GM12875 (cell line): ENCODE measurements around the gene CETN3.
"Not testable (repeated sequence)": the region's sequence is repeated elsewhere in the genome, so short reads cannot be mapped to it uniquely, and the experiment has no call there.

ENCODE experiments used
- H3K4me3 ChIP-seq: one replicate; pipeline ENCODE4 v1.5.1; 2011; ENCODE audit warnings: low read depth, low read length, control low read depth
- TF ChIP-seq, protein P1 (sequence below): IDR thresholded peaks from 2 replicates; pipeline ENCODE4 v1.5.1; 2011; ENCODE audit warnings: low read depth, mild to moderate bottlenecking, control low read depth, inconsistent platforms, low read length, moderate library complexity, borderline replicate concordance; ENCODE audit not compliant: insufficient read depth

CETN3 gene

DNA sequence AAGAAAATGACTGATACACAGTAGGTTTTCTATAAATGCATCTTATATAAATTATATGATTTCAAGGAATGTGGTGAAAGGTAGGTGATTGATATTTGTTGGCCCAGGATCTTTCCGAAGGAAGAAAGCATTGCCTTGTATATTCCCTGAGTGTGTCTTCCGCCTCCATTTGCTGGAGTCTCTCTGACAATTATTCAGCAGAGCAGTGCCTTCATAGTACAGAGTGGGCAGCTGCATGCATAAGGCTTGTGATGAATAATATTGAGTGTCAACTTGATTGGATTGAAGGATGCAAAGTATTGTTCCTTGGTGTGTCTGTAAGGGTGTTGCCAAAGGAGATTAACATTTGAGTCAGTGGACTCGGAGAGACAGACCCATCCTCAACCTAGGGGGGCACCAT is 58.5 kb downstream of the CETN3 start:
- H3K4me3 ChIP-seq, result no peak overlapping the region
- TF ChIP-seq, protein P1, sequence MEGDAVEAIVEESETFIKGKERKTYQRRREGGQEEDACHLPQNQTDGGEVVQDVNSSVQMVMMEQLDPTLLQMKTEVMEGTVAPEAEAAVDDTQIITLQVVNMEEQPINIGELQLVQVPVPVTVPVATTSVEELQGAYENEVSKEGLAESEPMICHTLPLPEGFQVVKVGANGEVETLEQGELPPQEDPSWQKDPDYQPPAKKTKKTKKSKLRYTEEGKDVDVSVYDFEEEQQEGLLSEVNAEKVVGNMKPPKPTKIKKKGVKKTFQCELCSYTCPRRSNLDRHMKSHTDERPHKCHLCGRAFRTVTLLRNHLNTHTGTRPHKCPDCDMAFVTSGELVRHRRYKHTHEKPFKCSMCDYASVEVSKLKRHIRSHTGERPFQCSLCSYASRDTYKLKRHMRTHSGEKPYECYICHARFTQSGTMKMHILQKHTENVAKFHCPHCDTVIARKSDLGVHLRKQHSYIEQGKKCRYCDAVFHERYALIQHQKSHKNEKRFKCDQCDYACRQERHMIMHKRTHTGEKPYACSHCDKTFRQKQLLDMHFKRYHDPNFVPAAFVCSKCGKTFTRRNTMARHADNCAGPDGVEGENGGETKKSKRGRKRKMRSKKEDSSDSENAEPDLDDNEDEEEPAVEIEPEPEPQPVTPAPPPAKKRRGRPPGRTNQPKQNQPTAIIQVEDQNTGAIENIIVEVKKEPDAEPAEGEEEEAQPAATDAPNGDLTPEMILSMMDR, result no peak

DNA sequence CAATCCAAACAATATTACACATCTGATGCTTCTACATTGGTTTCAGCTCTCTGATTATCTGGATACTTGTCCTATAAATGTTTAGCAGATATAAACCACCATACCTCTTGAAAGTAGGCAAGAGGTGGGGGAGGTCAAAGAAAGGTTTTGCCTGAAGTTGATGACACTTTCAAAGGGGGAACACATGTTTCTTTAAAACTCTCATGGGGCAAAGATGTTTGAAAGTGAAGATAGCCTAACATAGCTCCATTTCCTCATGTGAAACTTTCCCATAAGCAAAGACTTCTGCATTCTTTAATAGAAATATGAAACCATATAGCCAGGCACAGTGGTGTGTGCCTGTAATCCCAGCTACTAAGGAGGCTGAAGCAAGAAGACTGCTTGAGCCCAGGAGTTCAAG is 62.1 kb downstream of the CETN3 start:
- no peak overlapping the region for H3K4me3 ChIP-seq
- TF ChIP-seq, protein P1, result no peak

DNA sequence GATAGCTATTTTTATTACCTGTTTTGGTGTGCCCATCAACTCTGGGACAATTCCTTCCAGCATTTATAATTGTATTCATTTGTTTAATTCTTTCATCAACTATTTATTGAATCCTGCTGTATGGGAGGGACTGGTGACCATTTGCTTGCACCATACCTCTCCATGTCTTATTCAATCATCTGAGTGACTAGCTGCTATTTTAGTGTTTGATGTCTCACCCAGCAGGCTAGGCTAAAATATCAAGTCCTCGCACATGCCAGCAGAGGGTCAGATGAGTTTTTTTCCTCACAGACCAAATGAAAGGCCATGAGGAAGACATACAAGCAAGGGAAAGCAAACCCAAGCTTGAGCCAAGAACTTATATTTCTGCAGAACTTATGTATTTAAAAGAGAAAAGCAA is 63.9 kb downstream of the CETN3 start:
- H3K4me3 ChIP-seq, result no peak overlapping the region
- TF ChIP-seq, protein P1, result no peak

DNA sequence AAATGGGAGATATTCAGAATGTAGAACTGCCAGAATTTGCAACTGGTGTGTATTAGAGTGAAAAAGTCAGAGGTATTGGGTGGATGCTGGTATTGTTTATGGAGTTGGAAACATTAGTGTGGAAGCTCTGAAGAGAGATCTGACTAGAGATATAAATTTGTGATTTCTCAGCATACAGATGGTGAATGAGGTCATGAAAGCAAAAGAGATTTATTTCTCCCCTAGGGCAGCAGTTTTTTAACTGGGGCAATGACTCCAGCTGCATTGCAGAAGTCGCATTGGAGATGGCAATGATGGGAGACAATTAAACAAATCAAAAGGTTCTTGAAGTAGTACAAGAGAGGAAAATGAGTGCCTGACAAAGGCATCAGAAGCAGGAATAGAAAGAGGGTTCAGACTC is 64.9 kb downstream of the CETN3 start:
- no peak overlapping the region for H3K4me3 ChIP-seq
- TF ChIP-seq, protein P1, result no peak

DNA sequence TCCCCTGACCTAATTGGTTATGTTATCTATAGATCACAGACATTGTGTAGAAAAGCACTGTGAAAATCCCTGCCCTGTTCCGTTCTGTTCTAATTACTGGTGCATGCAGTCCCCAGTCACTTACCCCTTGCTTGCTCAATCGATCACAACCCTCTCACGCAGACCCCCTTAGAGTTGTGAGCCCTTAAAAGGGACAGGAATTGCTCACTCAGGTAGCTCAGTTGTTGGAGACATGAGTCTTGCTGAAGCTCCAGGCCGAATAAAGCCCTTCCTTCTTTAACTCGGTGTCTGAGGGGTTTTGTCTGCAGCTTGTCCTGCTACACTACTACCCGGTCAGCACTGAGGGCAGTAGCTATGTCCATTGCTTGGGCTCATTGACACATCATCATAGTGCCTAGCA is 65.8 kb downstream of the CETN3 start:
- H3K4me3 ChIP-seq, result not testable (repeated sequence)

DNA sequence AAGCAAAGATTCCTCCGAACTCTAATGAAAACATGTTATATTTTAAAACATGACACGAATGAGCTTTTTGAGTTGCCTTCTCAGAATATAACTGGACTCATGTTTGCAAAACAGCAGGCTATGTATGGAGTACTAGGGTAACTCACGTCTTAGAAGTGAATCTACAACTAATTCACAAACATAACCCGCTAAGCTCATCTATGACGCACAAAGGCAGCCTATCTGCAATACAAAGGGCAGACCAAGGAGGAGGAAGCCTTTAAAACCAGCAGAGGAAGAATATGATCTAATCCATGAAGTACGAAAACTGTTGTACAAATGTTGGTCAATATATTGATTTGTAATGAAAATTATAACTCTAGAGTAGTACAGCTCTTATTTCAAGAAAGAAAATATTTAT is 67.0 kb downstream of the CETN3 start:
- no peak overlapping the region for H3K4me3 ChIP-seq
- TF ChIP-seq, protein P1, result no peak
